ENCODE results near the gene ALDH1A3.

DNA sequence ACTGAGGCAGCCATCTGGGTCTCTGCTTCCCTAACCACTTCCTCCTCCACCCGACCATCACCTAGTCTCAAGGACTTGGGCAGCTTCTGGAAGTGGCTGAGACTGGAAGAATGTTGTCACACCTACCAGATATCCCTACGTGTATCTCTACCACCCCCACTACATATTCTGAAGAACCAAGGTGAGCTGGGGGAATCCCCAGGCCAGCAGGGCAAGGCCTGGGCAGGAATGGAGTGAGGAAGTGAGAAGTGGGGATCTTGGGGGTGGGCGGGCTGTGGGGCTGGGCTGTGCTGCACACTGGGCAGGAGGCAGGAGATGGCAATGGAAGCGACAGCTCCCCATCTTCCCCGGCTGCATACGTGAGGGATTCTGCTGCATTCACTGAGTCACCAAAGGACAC is 17.5 kb upstream of the ALDH1A3 start:
- TF ChIP-seq CTCF (IDR thresholded peaks at IDR 0.05) (no peak), POLR2A (IDR thresholded peaks at IDR 0.05) (no peak)
